Measurements from ENCODE around the gene TICRR. TPM values are rescaled to one million over a fixed set of nuclear protein-coding genes. Genes with fewer than 3 reads are reported as not detected.

The TICRR gene
- total and polyA plus RNA-seq, 2 of the 13 experiments (the other 11 are each of a cell fraction or from before 2014, with no cell fraction given), result 4.1 to 14.3 TPM

GRCh38 chr15:89646416-89647141 lies 71.3 kb downstream of the TICRR start:
- Histone ChIP-seq H3K9me3 (ENCODE audit: low read length) (no peaks in the 10 kb centered on the region), H3K9ac (ENCODE audit: insufficient read depth, low read depth, low read length) (no peak overlapping the region), H3K4me2 (ENCODE audit: low read depth, low read length) (no peak overlapping the region), H3K4me1 (ENCODE audit: insufficient read depth, low read length) (peaks cover 6% of the 10 kb centered on the region; the same call in 1 of the 2 replicates), H4K20me1 (ENCODE audit: insufficient read depth, low read length) (no peaks in the 10 kb centered on the region), H3K27me3 (ENCODE audit: control insufficient read depth in 1 of 2, insufficient read depth in 2 of 2, low read length in 2 of 2) (no peaks in the 10 kb centered on the region), H3K4me3 (replicated peaks in 1 of 3; ENCODE audit: insufficient read depth in 1 of 3, low read depth in 2 of 3, low read length in 3 of 3) (no peak overlapping the region), H3K79me2 (ENCODE audit: insufficient read depth, low read length) (no peaks in the 10 kb centered on the region), H3K36me3 (replicated peaks in 1 of 2; ENCODE audit: control insufficient read depth in 1 of 2, insufficient read depth in 2 of 2, low read length in 2 of 2) (no peaks in the 10 kb centered on the region; a peak in 1 of 5 replicates), H3K27ac (ENCODE audit: extremely low read length, insufficient read depth, low read length) (no peak overlapping the region), H2AFZ (ENCODE audit: low read length) (no peak overlapping the region)
- peak; percentile 6 for TF ChIP-seq AGO2 (optimal IDR thresholded peaks at IDR 0.05; ENCODE audit: low read depth, low read length)
- no peak for TF ChIP-seq MLLT10 (CRISPR knock-in tag; IDR thresholded peaks at IDR 0.05)
- CTCF ChIA-PET (ENCODE audit: low intra/inter-chr PET ratio, low total read pairs), result interaction anchor here (2.1 kb wide), 1 partner anchor 28 kb away, joined by 28 read pairs; no protein-coding TSS in a partner anchor
- intact Hi-C loops (cut with micrococcal nuclease; ENCODE audit: unreplicated experiment), result loop anchor here (1.0 kb wide), 1 partner anchor 28 kb away; no protein-coding TSS in a partner anchor
- POLR2A ChIA-PET, result interaction anchor here (1.0 kb wide), 1 partner anchor 34 kb away, joined by 3 read pairs; no protein-coding TSS in a partner anchor
- ATAC-seq (peak; percentile 9; the same call in 2 of the 3 replicates), DNase-seq (ENCODE audit: low spot score) (no peak), FAIRE-seq (no peak)
- in situ Hi-C loops (cut with HindIII; ENCODE audit: extremely low pct_ligation_motif_present, low pct_unique_long_range_greater_than_20kb), result no loop called here
- BruUV-seq (replicated peaks), result no TSS peak
- WGBS (ENCODE audit: low lambda C conversion rate), result 73% methylated on average over 14 of the region's 22 CpGs

DNA sequence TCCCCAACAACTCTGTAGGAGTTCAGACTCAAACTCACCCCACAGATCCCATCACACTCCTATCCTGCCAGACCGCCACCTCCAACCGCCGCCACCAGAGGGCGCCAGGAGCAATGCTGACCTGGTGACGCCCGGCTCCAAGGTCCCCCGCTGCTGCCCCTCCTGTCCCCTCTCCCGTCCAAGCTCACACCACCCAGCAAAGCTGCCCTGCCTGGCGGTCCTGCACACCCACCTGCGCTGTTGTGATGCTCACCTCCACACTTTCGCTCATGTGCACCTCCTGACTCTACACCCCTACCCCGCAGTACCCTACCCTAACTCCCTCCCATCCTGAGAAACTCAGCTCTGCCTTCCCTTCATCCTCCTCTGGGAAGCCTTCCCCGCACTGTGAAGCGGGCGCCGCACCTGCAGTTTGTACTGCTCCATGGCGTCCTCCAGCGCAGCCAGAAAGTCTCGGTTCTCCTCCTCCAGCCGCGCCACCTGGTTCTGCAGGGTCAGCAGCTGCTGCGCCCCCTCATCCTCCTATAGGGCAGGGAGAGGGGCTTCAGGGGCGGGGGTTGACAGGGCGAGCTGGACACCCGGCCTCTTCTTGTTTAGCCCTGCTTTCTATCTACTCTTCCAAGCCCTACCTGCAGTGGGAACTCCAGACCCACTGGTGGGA lies 72.1 kb downstream of the TICRR start:
- Histone ChIP-seq H4K20me1 (ENCODE audit: insufficient read depth, low read length) (no peaks in the 10 kb centered on the region), H3K9ac (ENCODE audit: insufficient read depth, low read depth, low read length) (no peak overlapping the region), H3K4me1 (ENCODE audit: insufficient read depth, low read length) (peaks cover 6% of the 10 kb centered on the region; the same call in 1 of the 2 replicates), H3K27me3 (ENCODE audit: control insufficient read depth in 1 of 2, insufficient read depth in 2 of 2, low read length in 2 of 2) (no peaks in the 10 kb centered on the region), H3K27ac (ENCODE audit: extremely low read length, insufficient read depth, low read length) (no peak overlapping the region), H3K4me3 (replicated peaks in 1 of 3; ENCODE audit: insufficient read depth in 1 of 3, low read depth in 2 of 3, low read length in 3 of 3) (peak overlapping the region in 1 of 3 experiments; percentile 32; a peak in 1 of 6 replicates), H3K79me2 (ENCODE audit: insufficient read depth, low read length) (no peaks in the 10 kb centered on the region), H3K4me2 (ENCODE audit: low read depth, low read length) (peak overlapping the region; percentile 59), H3K36me3 (replicated peaks in 1 of 2; ENCODE audit: control insufficient read depth in 1 of 2, insufficient read depth in 2 of 2, low read length in 2 of 2) (no peaks in the 10 kb centered on the region; a peak in 1 of 5 replicates), H3K9me3 (ENCODE audit: low read length) (no peaks in the 10 kb centered on the region), H2AFZ (ENCODE audit: low read length) (no peak overlapping the region)
- intact Hi-C loops (cut with micrococcal nuclease; ENCODE audit: unreplicated experiment) (loop anchor here (1.0 kb wide), 1 partner anchor 27 kb away; no protein-coding TSS in a partner anchor), in situ Hi-C loops (cut with HindIII; ENCODE audit: extremely low pct_ligation_motif_present, low pct_unique_long_range_greater_than_20kb) (no loop called here)
- FAIRE-seq (peak; percentile 60), DNase-seq (ENCODE audit: low spot score) (peak; percentile 57), ATAC-seq (peak; percentile 95)
- BruUV-seq (replicated peaks), result no TSS peak
- WGBS (ENCODE audit: low lambda C conversion rate), result 72% methylated on average over 19 of the region's 25 CpGs
- POLR2A ChIA-PET, result interaction anchor here (1.0 kb wide), 1 partner anchor 33 kb away, joined by 3 read pairs; no protein-coding TSS in a partner anchor
- CTCF ChIA-PET (ENCODE audit: low intra/inter-chr PET ratio, low total read pairs), result interaction anchor here (2.1 kb wide), 1 partner anchor 27 kb away, joined by 28 read pairs; no protein-coding TSS in a partner anchor
- no peak for TF ChIP-seq NFYB (CRISPR knock-in tag; IDR thresholded peaks at IDR 0.05)
- TF ChIP-seq ZNF687 (CRISPR knock-in tag; IDR thresholded peaks at IDR 0.05), result peak; percentile 59
- TF ChIP-seq ZBTB21 (CRISPR knock-in tag; IDR thresholded peaks at IDR 0.05), result no peak
- TF ChIP-seq, protein P1, sequence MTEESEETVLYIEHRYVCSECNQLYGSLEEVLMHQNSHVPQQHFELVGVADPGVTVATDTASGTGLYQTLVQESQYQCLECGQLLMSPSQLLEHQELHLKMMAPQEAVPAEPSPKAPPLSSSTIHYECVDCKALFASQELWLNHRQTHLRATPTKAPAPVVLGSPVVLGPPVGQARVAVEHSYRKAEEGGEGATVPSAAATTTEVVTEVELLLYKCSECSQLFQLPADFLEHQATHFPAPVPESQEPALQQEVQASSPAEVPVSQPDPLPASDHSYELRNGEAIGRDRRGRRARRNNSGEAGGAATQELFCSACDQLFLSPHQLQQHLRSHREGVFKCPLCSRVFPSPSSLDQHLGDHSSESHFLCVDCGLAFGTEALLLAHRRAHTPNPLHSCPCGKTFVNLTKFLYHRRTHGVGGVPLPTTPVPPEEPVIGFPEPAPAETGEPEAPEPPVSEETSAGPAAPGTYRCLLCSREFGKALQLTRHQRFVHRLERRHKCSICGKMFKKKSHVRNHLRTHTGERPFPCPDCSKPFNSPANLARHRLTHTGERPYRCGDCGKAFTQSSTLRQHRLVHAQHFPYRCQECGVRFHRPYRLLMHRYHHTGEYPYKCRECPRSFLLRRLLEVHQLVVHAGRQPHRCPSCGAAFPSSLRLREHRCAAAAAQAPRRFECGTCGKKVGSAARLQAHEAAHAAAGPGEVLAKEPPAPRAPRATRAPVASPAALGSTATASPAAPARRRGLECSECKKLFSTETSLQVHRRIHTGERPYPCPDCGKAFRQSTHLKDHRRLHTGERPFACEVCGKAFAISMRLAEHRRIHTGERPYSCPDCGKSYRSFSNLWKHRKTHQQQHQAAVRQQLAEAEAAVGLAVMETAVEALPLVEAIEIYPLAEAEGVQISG (CRISPR knock-in tag; IDR thresholded peaks at IDR 0.05), result peak; percentile 25; the same call in 1 of the 2 replicates
- no peak for TF ChIP-seq TAF15 (IDR thresholded peaks at IDR 0.05; ENCODE audit: low read depth, low read length, poor library complexity, severe bottlenecking)
- TF ChIP-seq RAD21 (CRISPR knock-in tag; IDR thresholded peaks at IDR 0.05), result peak; percentile 84
